ENCODE results near the gene FSTL3.
A peak's percentile ranks its signal among the peaks of the same experiment; 100 is the strongest.
"Not testable (repeated sequence)": the region's sequence is repeated elsewhere in the genome, so short reads cannot be mapped to it uniquely, and the experiment has no call there.

FSTL3 gene

GRCh38 chr19:676339-677105 lies at the start of gene FSTL3:
FSTL3 (plus strand) TSS chr19:676392; CDS start chr19:676424, 32 bp downstream.
- TF ChIP-seq CTCF (IDR thresholded peaks at IDR 0.05; ENCODE audit: low read depth, low read length): no peak
- peak within 1 kb of the TSS; percentile 75 for H3K4me3 ChIP-seq (ENCODE audit: low read depth, low read length)

- not testable (repeated sequence) for H3K4me3 ChIP-seq (ENCODE audit: low read depth, low read length)
Measured at GRCh38 chr19:626566-626965, 49.6 kb upstream of the FSTL3 start.

GRCh38 chr19:628168-628567 lies 48.0 kb upstream of the FSTL3 start:
- peak; percentile 9; the same call in 1 of the 2 replicates for TF ChIP-seq CTCF (IDR thresholded peaks at IDR 0.05; ENCODE audit: low read depth, low read length)
- H3K4me3 ChIP-seq (ENCODE audit: low read depth, low read length): no peak overlapping the region

GRCh38 chr19:629515-629914 lies 46.7 kb upstream of the FSTL3 start:
- not testable (repeated sequence) for H3K4me3 ChIP-seq (ENCODE audit: low read depth, low read length)

DNA sequence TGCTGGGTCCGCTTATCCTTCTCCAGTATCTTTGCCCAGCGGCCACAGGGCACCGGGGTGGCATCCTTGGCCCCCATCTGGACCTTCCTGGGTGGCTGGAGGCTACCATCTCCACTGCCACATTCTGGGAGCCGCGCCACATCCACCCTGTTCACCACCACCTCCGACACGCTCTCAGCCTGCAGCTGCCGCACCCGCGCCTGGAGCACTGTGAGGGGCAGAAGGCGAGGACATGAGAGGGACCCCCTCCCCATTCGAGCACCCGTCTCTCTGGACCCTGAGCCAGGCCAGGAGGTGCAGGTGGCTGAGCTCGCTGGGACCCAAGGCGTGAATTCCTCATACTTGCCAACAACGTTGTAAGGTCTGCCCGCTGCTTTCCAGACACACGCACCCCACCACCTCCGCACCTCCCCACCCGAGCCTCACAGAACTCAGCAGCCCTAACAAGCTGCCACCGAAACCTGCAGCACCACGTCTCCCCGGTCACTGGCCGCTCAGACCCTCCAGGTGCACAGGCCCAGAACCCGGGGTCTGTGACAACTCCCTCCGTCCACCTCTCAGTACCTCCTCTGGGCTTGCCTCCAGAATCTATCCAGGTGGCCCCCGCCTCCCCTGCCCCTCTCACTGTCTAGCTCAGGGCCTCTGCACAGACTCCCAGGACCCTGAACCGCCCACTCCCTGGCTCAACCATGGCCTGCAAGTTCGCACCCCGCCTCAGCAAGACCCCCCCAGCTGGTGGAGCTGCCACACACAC lies 46.1 kb upstream of the FSTL3 start:
- no peak for TF ChIP-seq CTCF (IDR thresholded peaks at IDR 0.05; ENCODE audit: low read depth, low read length)
- H3K4me3 ChIP-seq (ENCODE audit: low read depth, low read length): no peak overlapping the region

- no peak for TF ChIP-seq CTCF (IDR thresholded peaks at IDR 0.05; ENCODE audit: low read depth, low read length)
- H3K4me3 ChIP-seq (ENCODE audit: low read depth, low read length): peak overlapping the region; percentile 83
Measured at GRCh38 chr19:632579-633067, 43.6 kb upstream of the FSTL3 start.

DNA sequence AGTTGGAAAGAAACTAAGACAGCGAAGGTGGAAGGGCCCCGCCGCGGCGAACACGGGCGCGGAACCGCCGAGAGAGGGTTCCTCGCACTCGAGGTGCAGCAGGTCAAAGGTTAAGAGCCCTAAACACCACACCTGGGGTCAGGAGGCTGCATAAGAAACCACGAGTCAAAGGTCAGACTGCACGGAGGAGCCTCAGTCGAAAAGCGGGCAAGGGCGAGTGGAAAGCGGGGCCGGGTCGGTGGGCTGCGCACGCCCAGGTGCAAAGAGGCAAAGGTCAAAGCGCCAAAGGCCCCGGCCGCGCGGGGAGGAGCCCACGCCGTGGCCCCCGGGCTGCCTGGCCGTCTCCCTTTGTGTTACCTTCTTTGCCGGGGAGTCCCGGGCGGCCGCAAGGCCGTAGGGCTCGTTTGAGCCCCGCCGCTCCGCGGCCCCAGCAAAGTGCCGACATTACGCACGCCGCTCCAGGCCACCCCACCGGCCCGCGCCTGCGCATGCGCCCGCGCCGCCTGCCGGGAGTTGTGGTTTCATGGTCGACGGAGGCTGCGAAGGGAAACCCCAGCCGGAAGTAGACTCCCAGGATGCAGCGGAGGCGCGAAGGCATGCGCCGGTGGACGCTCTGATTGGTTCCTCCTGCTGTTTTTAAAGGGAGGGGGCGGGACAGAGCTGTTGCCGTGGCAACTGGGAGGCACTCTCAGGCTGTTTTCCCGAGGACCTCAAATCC lies 43.0 kb upstream of the FSTL3 start, which contains the start of gene POLRMT:
Gene POLRMT, minus strand, starts transcription at position 470 of the 718 bp plus-strand sequence. Its CDS starts 25 bp downstream, at position 445.
- no peak for TF ChIP-seq CTCF (IDR thresholded peaks at IDR 0.05; ENCODE audit: low read depth, low read length)
- peak within 1 kb of the TSS; percentile 83 for H3K4me3 ChIP-seq (ENCODE audit: low read depth, low read length)
